Measurements from ENCODE around the gene POMC. TPM values are rescaled to one million over a fixed set of nuclear protein-coding genes. Genes with fewer than 3 reads are reported as not detected.

POMC gene
- total RNA-seq (2016; rRNA removed; fragmentation: Illumina TruSeq; extraction: Trizol), result not detected in 2 replicates
- not detected in 2 replicates for total RNA-seq (2016; cell fraction: cytosol; rRNA removed; fragmentation: Illumina TruSeq; extraction: Trizol; ENCODE audit: low read depth)
- total RNA-seq (2016; cell fraction: insoluble cytoplasmic fraction; rRNA removed; fragmentation: Illumina TruSeq; extraction: Trizol), result not detected in 2 replicates
- not detected in 2 replicates for total RNA-seq (2016; cell fraction: membrane; rRNA removed; fragmentation: Illumina TruSeq; extraction: Trizol)
- not detected in 2 replicates for total RNA-seq (2016; cell fraction: nucleus; rRNA removed; fragmentation: Illumina TruSeq; extraction: Trizol)
- polyA plus RNA-seq (2011; rRNA removed), result not detected in 2 replicates
- polyA plus RNA-seq (2011; cell fraction: cytosol; rRNA removed), result not detected in 2 replicates
- polyA plus RNA-seq (2011; cell fraction: nucleus; rRNA removed), result not detected in 2 replicates
- not detected in 2 replicates for polyA plus RNA-seq (2012)
- not detected in 2 replicates for polyA plus RNA-seq (2016; cell fraction: cytosol; fragmentation: Illumina TruSeq; extraction: Trizol; ENCODE audit: low read depth)
- polyA plus RNA-seq (2016; cell fraction: insoluble cytoplasmic fraction; fragmentation: Illumina TruSeq; extraction: Trizol; ENCODE audit: low read depth), result not detected in 2 replicates
- not detected in 2 replicates for polyA plus RNA-seq (2016; cell fraction: membrane; fragmentation: Illumina TruSeq; extraction: Trizol; ENCODE audit: low read depth)
- not detected in 2 replicates for polyA plus RNA-seq (2016; cell fraction: nucleus; fragmentation: Illumina TruSeq; extraction: Trizol; ENCODE audit: insufficient read depth, low read depth)
- polyA minus RNA-seq (2011; rRNA and poly(A)+ RNA removed; ENCODE audit: low replicate concordance), result not detected in 2 replicates
- not detected in 2 replicates for polyA minus RNA-seq (2011; cell fraction: cytosol; rRNA and poly(A)+ RNA removed)
- polyA minus RNA-seq (2011; cell fraction: nucleus; rRNA and poly(A)+ RNA removed), result not detected in 2 replicates
- Bru-seq, nascent RNA, result not detected
- BruChase-seq, experiment 1, labeled RNA remaining after a 6-hour chase, result not detected
- BruChase-seq, experiment 2, labeled RNA remaining after a 2-hour chase, result not detected
- long read RNA-seq, experiment 1, result 0 reads
- long read RNA-seq, experiment 2, result 0 reads

DNA sequence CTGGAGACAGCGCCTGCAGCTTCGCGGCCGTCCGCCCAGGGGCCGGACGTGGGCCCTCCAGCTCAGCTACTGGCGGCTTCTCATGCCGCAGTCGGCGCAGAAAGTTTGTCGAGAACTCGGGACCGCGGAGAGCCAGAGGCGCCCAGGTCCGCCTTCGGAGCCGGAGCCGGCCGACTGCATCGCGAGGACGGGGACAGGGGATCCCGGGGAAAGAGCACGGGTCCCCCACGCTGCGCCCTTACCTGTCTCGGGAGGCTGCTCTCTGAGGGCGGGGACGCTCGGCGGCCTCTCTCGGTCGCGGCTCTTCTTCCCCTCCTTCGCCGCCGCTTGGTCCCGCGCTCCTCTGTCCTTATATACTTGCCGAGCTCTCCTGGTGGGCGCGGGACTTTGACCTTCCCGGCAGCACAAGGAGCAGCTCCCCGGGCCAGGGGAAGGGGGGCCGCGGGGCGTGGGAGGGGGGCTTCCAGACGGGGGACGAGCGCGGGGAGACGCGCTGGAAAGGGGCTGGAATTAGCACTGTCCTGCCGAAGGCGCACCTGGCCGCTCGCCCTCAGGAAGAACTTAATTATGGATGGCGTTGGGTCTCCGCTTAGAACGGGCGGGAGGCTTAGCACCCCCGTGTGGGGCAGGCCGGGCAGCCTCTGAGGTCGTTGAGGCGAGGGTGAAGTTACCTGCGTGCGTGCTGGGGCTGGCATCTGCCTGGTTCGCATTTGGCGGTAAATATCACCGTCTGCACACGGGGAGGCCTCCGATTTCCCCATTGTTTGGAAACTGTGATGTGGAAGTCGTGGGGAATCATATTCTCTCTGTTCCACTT is at the start of gene POMC:
POMC (minus strand) TSS at position 325 of the 817 bp plus-strand sequence. CDS start 3,808 bp downstream, outside the sequence.
- H3K79me2 ChIP-seq (ENCODE audit: insufficient read depth, low read length), result no peaks in the 10 kb centered on the region
- peak within 1 kb of the TSS; percentile 74 for H3K4me2 ChIP-seq (ENCODE audit: low read depth, low read length)
- no peaks in the 10 kb centered on the region for H3K9me3 ChIP-seq (ENCODE audit: low read length)
- no peak within 1 kb of the TSS for H2AFZ ChIP-seq (ENCODE audit: low read length)
- H3K36me3 ChIP-seq (replicated peaks in 1 of 2; ENCODE audit: control insufficient read depth in 1 of 2, insufficient read depth in 2 of 2, low read length in 2 of 2), result no peaks in the 10 kb centered on the region
- BruUV-seq (replicated peaks), result no TSS peak
- no peak within 1 kb of the TSS for H3K9ac ChIP-seq (ENCODE audit: insufficient read depth, low read depth, low read length)
- intact Hi-C loops (cut with micrococcal nuclease; ENCODE audit: unreplicated experiment), result no loop called here
- H3K27ac ChIP-seq (ENCODE audit: extremely low read length, insufficient read depth, low read length), result no peak within 1 kb of the TSS
- DNase-seq (ENCODE audit: low spot score) (no peak), FAIRE-seq (no peak), ATAC-seq (peak; percentile 78)
- peaks cover 14% of the 10 kb centered on the region for H3K4me1 ChIP-seq (ENCODE audit: insufficient read depth, low read length)
- CTCF ChIA-PET (ENCODE audit: low intra/inter-chr PET ratio, low total read pairs), result no interaction called here
- 5% methylated on average over 31 of the region's 75 CpGs for WGBS (ENCODE audit: low lambda C conversion rate)
- H4K20me1 ChIP-seq (ENCODE audit: insufficient read depth, low read length), result no peaks in the 10 kb centered on the region
- H3K4me3 ChIP-seq (replicated peaks in 1 of 3; ENCODE audit: insufficient read depth in 1 of 3, low read depth in 2 of 3, low read length in 3 of 3), result peak within 1 kb of the TSS; percentile 31 to 69 (median 39); a peak in 5 of 6 replicates
- H3K27me3 ChIP-seq (ENCODE audit: control insufficient read depth in 1 of 2, insufficient read depth in 2 of 2, low read length in 2 of 2), result peaks cover 10 to 66% of the 10 kb centered on the region in 2 experiments
- in situ Hi-C loops (cut with HindIII; ENCODE audit: extremely low pct_ligation_motif_present, low pct_unique_long_range_greater_than_20kb), result no loop called here
- POLR2A ChIA-PET, result no interaction called here
- TF ChIP-seq ZNF382 (CRISPR knock-in tag; IDR thresholded peaks at IDR 0.05; ENCODE audit: borderline replicate concordance) (no peak), ZFP36L1 (CRISPR knock-in tag; IDR thresholded peaks at IDR 0.05) (no peak), ZNF12 (CRISPR knock-in tag; IDR thresholded peaks at IDR 0.05) (no peak), BORCS8-MEF2B (CRISPR knock-in tag; IDR thresholded peaks at IDR 0.05) (no peak), ZNF546 (CRISPR knock-in tag; conservative IDR thresholded peaks at IDR 0.05) (no peak), AKAP8 (CRISPR knock-in tag; IDR thresholded peaks at IDR 0.05) (no peak), HOXD1 (CRISPR knock-in tag; IDR thresholded peaks at IDR 0.05) (no peak), RAD21 (CRISPR knock-in tag; IDR thresholded peaks at IDR 0.05) (0 out of 2 replicates have a peak, but pooled peaks have one; percentile 17)
- TF ChIP-seq, protein P1, sequence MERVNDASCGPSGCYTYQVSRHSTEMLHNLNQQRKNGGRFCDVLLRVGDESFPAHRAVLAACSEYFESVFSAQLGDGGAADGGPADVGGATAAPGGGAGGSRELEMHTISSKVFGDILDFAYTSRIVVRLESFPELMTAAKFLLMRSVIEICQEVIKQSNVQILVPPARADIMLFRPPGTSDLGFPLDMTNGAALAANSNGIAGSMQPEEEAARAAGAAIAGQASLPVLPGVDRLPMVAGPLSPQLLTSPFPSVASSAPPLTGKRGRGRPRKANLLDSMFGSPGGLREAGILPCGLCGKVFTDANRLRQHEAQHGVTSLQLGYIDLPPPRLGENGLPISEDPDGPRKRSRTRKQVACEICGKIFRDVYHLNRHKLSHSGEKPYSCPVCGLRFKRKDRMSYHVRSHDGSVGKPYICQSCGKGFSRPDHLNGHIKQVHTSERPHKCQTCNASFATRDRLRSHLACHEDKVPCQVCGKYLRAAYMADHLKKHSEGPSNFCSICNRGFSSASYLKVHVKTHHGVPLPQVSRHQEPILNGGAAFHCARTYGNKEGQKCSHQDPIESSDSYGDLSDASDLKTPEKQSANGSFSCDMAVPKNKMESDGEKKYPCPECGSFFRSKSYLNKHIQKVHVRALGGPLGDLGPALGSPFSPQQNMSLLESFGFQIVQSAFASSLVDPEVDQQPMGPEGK (CRISPR knock-in tag; IDR thresholded peaks at IDR 0.05), result 0 out of 2 replicates have a peak, but pooled peaks have one; percentile 4
- TF ChIP-seq, protein P2, sequence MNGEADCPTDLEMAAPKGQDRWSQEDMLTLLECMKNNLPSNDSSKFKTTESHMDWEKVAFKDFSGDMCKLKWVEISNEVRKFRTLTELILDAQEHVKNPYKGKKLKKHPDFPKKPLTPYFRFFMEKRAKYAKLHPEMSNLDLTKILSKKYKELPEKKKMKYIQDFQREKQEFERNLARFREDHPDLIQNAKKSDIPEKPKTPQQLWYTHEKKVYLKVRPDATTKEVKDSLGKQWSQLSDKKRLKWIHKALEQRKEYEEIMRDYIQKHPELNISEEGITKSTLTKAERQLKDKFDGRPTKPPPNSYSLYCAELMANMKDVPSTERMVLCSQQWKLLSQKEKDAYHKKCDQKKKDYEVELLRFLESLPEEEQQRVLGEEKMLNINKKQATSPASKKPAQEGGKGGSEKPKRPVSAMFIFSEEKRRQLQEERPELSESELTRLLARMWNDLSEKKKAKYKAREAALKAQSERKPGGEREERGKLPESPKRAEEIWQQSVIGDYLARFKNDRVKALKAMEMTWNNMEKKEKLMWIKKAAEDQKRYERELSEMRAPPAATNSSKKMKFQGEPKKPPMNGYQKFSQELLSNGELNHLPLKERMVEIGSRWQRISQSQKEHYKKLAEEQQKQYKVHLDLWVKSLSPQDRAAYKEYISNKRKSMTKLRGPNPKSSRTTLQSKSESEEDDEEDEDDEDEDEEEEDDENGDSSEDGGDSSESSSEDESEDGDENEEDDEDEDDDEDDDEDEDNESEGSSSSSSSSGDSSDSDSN (CRISPR knock-in tag; IDR thresholded peaks at IDR 0.05), result 0 out of 2 replicates have a peak, but pooled peaks have one; percentile 43

All from HepG2 (cell line).